ENCODE data around the gene FRMPD1.
"Not testable (repeated sequence)": the region's sequence is repeated elsewhere in the genome, so short reads cannot be mapped to it uniquely, and the experiment has no call there.

FRMPD1 gene, protein sequence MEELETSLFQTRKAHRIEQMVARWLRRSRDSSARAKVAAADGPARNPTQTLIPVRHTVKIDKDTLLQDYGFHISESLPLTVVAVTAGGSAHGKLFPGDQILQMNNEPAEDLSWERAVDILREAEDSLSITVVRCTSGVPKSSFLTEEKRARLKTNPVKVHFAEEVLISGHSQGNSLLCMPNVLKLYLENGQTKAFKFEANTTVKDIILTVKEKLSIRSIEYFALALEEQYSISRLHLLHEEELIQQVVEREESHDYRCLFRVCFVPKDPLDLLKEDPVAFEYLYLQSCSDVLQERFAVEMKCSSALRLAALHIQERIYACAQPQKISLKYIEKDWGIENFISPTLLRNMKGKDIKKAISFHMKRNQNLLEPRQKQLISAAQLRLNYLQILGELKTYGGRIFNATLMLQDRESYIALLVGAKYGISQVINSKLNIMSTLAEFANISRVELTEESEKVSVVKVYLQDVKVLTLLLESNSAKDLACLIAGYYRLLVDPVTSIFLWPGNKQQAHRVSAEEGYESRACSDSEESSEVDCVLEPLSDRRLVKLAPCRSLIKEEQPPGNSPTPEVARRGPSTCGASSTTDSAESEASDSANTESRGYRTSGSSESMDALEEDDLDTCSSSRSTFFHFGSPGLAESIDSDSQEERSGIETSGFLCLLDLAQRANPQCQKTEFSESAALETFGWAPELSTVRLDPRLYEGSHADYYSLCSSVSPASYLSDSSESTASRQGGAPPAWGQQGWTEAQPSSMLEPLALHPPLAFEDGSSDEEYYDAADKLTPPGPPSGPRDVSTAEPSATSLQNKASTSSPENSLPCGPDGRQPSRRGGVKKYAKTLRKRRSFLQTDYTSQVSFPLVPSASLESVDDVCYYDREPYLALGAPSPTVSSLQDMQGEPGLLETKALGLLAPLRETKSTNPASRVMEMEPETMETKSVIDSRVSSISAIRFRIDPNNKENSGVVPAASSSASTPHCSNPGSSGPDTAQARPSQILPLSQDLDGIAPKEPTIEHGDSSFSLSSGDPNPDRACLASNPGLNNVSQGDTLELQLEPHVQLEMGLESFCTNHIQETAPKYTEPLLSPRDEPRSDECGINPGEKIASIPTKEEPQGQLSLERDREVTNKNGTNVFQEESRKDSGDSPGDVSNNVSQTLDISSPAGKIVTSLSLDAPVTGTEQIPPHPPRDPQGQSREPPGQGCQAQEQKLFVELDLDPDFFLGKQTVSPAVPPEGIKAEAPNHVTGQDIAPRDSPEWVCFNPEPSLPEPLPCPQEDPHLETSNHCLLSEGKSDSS (N-terminal part only)

GRCh38 chr9:37650873-37651768, at the start of gene FRMPD1:
Gene FRMPD1, plus strand, starts transcription at chr9:37650954. Its CDS starts 41,688 bp downstream, at chr9:37692642.
- in situ Hi-C loops (cut with HindIII; ENCODE audit: low sequenced_read_pairs) = no loop called here

DNA sequence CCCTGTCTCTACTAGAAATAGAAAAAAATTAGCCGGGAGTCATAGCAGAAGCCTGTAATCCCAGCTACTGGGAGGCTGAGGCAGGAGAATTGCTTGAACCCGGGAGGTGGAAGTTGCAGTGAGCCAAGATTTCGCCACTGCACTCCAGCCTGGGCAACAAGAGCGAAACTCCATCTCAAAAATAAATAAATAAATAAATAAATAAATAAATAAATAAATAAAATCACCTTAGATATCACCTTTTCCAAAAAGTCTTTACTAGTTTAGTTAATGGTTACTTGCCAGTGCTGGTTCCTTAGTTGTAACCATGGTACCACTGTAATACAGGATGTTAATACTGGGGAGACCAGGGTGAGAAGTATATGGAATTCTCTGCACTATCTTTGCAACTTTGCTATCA, 48.7 kb upstream of the FRMPD1 start:
- in situ Hi-C loops (cut with HindIII; ENCODE audit: low sequenced_read_pairs) = not testable (repeated sequence)

DNA sequence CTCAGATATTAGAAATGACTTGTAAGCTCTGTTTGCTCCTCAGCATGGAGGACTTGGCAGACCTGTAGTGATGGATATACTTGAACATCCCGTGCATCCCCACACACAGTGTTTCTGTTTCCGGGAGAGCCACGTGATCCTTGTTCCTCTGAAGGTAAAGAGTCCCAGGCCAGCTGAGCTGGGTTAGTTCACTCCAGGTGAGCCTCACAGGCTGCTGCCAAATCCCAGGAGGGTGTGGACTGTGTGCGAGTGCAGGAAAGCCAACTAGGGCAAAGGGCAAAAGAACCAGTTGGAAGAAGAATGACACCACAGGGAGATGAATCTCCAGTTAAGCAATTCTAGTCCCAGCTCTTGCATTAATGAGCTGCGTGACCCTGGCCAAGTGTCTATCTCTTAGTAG, 47.9 kb upstream of the FRMPD1 start:
- in situ Hi-C loops (cut with HindIII; ENCODE audit: low sequenced_read_pairs) = no loop called here

DNA sequence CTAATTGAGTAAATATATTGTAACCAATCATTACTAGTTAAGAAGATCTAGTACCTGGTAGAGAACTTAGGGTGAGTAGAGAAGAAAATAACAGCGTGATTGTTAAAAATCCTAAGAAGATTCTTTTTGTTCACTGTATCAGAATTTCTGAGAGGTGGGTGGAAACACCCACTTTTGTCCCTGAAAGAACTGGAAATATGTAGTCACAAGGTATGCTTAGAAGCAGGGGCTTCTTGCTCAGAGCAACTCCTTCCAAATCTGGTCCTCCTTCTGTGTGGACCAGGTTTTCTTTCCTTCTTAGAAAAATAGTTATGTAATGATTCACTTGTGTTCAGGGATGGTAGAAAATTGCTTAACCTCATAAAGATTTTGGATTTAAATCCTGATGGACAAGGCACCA, 46.5 kb upstream of the FRMPD1 start:
- in situ Hi-C loops (cut with HindIII; ENCODE audit: low sequenced_read_pairs) = no loop called here

DNA sequence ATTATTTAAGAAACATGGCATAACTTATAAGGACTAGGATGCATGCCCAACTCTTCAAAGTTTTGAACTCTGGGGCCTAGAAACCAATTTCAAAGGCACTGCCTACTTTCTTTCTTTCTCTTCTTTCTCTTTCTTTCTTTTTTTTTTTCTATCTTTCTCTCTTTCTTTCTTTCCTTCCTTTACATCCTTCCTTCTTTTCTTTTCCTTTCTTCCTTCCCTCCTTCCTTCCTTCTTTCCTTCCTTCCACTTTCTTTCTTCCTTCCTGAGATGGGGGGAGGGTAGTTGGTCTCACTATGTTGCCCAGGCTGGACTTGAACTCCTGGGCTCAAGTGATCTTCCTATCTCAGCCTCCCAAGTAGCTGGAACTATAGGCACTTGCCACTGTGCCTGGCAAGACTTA, 42.5 kb upstream of the FRMPD1 start:
- in situ Hi-C loops (cut with HindIII; ENCODE audit: low sequenced_read_pairs) = no loop called here

GRCh38 chr9:37609735-37610397, 40.9 kb upstream of the FRMPD1 start:
- in situ Hi-C loops (cut with HindIII; ENCODE audit: low sequenced_read_pairs) = no loop called here

DNA sequence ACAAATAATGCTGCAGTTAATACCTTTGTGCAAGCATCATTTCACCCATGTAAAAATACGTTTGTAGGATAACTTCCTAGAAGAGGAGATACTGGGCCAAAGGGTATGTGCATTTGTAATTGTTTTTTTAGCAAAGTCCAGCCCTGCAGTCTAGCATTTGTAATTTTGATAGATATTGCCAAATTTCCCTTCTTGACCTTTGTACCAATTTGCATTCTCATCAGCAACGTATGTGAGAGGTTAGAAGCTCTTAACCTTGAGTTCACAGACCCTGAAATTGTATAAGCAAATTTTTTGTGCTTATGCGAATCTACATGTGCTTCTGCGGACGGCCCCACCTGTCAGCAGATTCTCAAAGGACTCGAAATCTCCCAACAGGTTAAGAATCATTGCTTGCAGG, 39.7 kb upstream of the FRMPD1 start:
- in situ Hi-C loops (cut with HindIII; ENCODE audit: low sequenced_read_pairs) = no loop called here

GRCh38 chr9:37611961-37612360, 38.8 kb upstream of the FRMPD1 start:
- in situ Hi-C loops (cut with HindIII; ENCODE audit: low sequenced_read_pairs) = no loop called here

GRCh38 chr9:37617161-37617560, 33.6 kb upstream of the FRMPD1 start:
- in situ Hi-C loops (cut with HindIII; ENCODE audit: low sequenced_read_pairs) = no loop called here

DNA sequence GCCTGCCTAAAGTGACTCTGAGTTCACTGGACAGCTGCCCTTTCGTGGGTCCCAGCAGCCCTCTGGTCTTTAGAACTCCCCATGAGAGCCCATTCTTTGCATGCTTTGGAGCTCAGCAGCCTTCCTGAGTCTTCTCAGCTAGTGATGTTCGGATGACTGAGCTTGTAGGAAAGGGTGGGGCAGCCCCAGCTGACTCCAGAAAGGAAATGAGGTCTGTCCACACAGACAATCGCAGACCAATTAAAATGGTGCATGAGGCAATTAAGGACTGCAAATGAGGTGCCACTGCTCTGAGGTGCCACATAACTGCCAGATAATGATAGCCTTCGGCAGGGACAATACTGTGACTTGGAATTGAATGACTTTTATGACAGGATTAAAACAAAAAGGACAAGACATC, 32.9 kb upstream of the FRMPD1 start:
- in situ Hi-C loops (cut with HindIII; ENCODE audit: low sequenced_read_pairs) = no loop called here

GRCh38 chr9:37618817-37619216, 31.9 kb upstream of the FRMPD1 start:
- in situ Hi-C loops (cut with HindIII; ENCODE audit: low sequenced_read_pairs) = no loop called here

DNA sequence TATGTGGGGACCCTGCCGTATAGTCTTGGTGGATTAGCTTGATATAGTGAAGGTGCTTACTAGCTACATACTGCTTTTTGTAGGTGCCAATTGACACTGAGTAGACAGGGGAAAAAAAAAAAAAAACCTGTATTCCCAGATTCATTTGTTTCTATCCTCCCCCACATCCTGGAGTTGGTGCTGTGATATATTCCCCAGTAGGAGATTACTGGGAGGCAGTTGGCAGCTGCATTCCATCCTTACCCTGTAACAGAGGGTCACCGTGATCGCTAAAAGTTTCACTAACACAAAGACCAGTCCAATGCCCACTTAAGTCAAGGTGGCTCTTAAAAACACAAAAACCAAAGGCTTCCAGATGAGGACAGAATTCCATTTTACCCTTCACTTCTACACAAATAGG, 30.9 kb upstream of the FRMPD1 start:
- in situ Hi-C loops (cut with HindIII; ENCODE audit: low sequenced_read_pairs) = loop anchor here (5.0 kb wide), 1 partner anchor 43 kb away; the partner anchor contains the start of gene FBXO10

GRCh38 chr9:37620396-37620795, 30.4 kb upstream of the FRMPD1 start:
- in situ Hi-C loops (cut with HindIII; ENCODE audit: low sequenced_read_pairs) = loop anchor here (5.0 kb wide), 1 partner anchor 43 kb away; the partner anchor contains the start of gene FBXO10

DNA sequence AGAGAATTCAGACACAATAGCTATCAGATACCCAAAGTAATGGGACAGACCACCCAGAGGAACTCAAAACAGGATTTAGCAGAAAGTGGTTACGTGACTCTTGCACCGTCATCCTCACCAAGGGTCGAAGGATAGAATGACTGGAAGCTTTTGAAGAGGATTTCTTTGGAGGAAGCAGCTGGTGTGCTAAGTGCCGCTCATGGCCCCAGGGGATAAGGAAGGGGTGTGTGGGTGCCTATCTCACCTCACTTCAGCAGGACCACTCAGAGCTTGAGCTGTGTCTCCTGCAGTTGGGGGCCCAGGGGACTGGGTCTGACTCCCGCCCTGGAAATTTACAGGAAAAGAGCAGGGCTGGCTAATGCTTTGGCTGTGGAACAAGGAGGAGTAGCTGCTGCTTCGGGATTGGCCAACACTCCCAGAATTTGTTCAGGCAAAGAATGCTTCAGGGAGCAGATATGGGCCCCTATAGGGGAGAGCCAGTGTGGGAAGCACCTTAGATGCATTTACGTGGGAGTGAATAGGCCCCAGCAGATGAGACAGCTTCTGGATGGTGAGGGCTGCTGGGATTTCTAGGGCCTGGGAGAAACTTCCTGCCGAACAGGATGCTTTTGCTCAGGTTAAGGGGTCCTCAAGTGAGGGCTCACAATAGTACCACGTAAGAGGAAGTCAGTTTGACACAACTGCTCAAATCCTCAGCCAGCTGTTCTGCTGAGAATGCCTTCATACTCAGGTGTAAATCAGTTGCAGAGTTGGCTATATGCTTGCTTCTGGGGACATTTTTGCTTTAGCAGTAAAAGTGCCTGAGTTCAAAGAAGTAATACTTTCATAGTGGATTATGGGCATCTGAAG, 29.3 kb upstream of the FRMPD1 start:
- in situ Hi-C loops (cut with HindIII; ENCODE audit: low sequenced_read_pairs) = loop anchor here (5.0 kb wide), 1 partner anchor 44 kb away; the partner anchor contains the start of gene FBXO10

GRCh38 chr9:37622462-37622861, 28.3 kb upstream of the FRMPD1 start:
- in situ Hi-C loops (cut with HindIII; ENCODE audit: low sequenced_read_pairs) = loop anchor here (5.0 kb wide), 1 partner anchor 45 kb away; the partner anchor contains the start of gene FBXO10

- in situ Hi-C loops (cut with HindIII; ENCODE audit: low sequenced_read_pairs) = loop anchor here (5.0 kb wide), 1 partner anchor 46 kb away; the partner anchor contains the start of gene FBXO10
Observed at GRCh38 chr9:37623267-37623666, 27.5 kb upstream of the FRMPD1 start.

DNA sequence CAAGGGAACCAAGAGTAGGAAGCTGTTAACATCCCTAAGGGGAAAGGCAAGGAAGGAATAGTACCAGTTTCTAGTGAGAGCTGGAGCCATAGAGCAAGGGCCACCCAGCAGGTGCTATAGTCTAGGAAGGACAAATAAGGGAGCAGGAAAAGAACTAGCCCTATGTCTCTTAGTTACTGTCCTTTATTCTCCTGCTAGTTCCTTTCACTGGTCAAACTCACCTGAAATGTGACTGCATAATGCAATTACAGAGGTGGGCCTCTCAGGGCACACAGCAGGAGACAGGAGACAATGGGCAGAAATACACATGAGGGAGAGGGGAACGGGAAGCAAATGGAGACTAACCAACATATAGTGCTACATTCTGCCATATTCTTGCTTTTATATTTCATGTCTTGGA, 26.7 kb upstream of the FRMPD1 start:
- in situ Hi-C loops (cut with HindIII; ENCODE audit: low sequenced_read_pairs) = loop anchor here (5.0 kb wide), 1 partner anchor 47 kb away; the partner anchor contains the start of gene FBXO10

Data from endothelial cell of hepatic sinusoid (primary cell).